T-helper 17 cell (primary cell): ENCODE results near the gene JAKMIP1. TPM values are rescaled to one million over a fixed set of nuclear protein-coding genes. Genes with fewer than 3 reads are reported as not detected.

ENCODE experiments used
- ATAC-seq: fragments of 150-1000 bp; cut with Tn5 transposase; 2 replicates; pipeline ENCODE4 v1.10.0; 2021; ENCODE audit warnings: mild to moderate bottlenecking, moderate library complexity
- DNase-seq, 3 donors: peaks; one replicate each; pipeline versions ENCODE4 v3.0.0 to v3.0.0-alpha.2; 2020 to 2021
- H3K9me3 ChIP-seq: one replicate; pipeline ENCODE4 v1.7.0; 2013; ENCODE audit warnings: low read length, mild to moderate bottlenecking; ENCODE audit not compliant: control insufficient read depth, poor library complexity, severe bottlenecking
- H3K27ac Mint-ChIP-seq: one replicate; pipeline ENCODE4 v1.8.0; 2022; ENCODE audit warnings: mild to moderate bottlenecking, moderate library complexity, mixed read lengths
- H3K27me3 Mint-ChIP-seq: one replicate; pipeline ENCODE4 v1.8.0; 2022; ENCODE audit warnings: mixed read lengths
- H3K36me3 Mint-ChIP-seq: one replicate; pipeline ENCODE4 v1.8.0; 2022; ENCODE audit warnings: low read depth, mixed read lengths
- H3K4me1 Mint-ChIP-seq: one replicate; pipeline ENCODE4 v1.8.0; 2022; ENCODE audit warnings: mild to moderate bottlenecking, mixed read lengths
- H3K4me3 Mint-ChIP-seq: one replicate; pipeline ENCODE4 v1.8.0; 2022; ENCODE audit warnings: mild to moderate bottlenecking, moderate library complexity, mixed read lengths
- total RNA-seq, 4 donors: library from RNA in 2 of 4; stranded (reverse) in 2 of 4; gene quantifications; one replicate each; pipeline ENCODE4 v1.2.3 and lab custom pipeline; 2022 to 2026

The JAKMIP1 gene
- total RNA-seq, 2 donors from 2014 or later: 8.5 to 16.8 TPM

DNA sequence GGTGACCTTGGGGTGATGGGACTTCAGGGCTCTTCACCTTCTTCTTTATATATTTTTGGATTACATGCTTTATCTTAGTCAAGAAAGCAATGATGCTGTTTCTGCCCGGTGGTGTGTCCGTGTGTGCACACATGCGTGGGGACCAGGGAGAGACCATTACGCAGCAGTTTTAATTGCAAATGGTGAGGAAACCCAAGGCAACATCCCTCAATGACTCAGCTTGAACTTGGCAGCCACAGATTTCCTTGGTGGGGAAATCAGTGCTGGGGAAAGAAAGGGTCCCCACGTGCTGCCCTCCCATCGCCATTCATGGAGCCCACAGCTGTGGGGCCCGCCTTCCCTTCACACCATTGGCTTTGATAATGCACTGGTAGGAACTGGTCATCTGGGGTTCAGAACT, 136.0 kb downstream of the JAKMIP1 start:
- peaks cover 7% of the 10 kb centered on the region for H3K9me3 ChIP-seq
- H3K27ac Mint-ChIP-seq: no peak overlapping the region
- H3K27me3 Mint-ChIP-seq: no peaks in the 10 kb centered on the region
- ATAC-seq: no peak
- no peak overlapping the region for H3K4me3 Mint-ChIP-seq
- DNase-seq: no peak
- no peaks in the 10 kb centered on the region for H3K4me1 Mint-ChIP-seq
- peaks cover 8% of the 10 kb centered on the region for H3K36me3 Mint-ChIP-seq

DNA sequence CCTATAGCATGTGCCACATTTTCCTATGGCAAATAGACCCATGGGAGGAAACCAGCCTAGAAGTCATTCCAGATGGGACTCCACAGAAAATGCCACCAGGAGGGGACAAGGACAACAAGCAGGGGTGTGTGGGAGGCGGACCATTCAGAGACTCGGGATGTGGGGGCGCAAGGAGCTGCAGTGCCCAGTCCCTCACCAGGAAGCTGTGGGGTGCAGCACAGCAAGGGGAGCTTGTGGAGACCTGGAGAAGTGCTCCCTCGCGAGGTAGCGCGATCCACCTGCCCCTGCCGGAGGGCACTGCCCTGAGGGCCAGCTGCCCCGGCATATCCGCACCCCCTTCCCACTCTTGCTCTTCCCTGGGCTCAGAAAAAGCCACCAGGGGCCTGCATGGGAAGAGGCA, 136.7 kb downstream of the JAKMIP1 start:
- Mint-ChIP-seq H3K36me3 (peaks cover 8% of the 10 kb centered on the region), H3K27ac (no peak overlapping the region), H3K27me3 (no peaks in the 10 kb centered on the region), H3K4me3 (no peak overlapping the region), H3K4me1 (no peaks in the 10 kb centered on the region)
- ATAC-seq (no peak), DNase-seq (no peak)
- peaks cover 11% of the 10 kb centered on the region for H3K9me3 ChIP-seq

DNA sequence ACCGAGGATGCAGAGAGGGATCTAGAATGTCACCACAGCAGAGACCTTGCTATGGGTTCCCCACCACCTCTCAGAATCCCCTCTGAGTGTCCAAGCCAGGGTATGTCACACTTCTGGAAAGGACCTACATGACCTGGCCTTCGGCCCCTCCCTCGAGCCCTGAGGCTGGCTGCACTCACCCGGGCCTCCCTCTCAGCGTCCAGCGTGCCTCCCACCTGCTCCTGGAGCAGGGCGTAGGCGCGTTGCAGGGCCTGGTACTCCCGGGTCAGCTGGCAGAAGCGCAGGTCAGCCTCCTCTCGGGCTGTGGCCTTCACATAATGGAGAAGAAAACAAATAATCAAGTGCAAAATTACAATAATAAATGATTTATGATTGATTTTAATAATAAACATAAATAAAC, 138.2 kb downstream of the JAKMIP1 start:
- H3K4me3 Mint-ChIP-seq: no peak overlapping the region
- no peak overlapping the region for H3K27ac Mint-ChIP-seq
- peaks cover 12% of the 10 kb centered on the region for H3K9me3 ChIP-seq
- no peaks in the 10 kb centered on the region for H3K4me1 Mint-ChIP-seq
- DNase-seq (no peak), ATAC-seq (no peak)
- no peaks in the 10 kb centered on the region for H3K27me3 Mint-ChIP-seq
- peaks cover 8% of the 10 kb centered on the region for H3K36me3 Mint-ChIP-seq

DNA sequence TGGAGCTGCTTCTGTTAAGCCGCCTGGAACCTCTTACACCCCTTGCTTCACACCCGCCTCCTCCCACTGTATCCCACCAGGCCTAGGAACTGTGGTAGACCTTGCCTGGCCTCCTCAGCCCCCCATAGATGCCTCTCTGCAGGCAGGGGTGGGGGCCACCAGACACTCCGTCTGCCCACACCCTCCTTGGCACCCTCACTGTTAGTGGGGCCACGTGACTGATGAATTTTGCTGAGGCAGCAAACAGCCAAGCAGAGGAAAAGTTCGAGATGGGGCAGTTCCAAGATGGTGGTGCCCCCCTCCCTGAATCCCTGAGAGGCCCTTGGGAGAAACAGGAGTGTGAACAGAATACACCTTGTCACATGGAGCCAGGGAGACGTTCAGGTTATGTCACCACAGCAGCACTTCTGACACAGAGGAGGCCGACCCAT, 141.0 kb downstream of the JAKMIP1 start:
- peaks cover 12% of the 10 kb centered on the region for H3K9me3 ChIP-seq
- no peak for ATAC-seq
- Mint-ChIP-seq H3K4me1 (no peaks in the 10 kb centered on the region), H3K27ac (no peak overlapping the region), H3K27me3 (no peaks in the 10 kb centered on the region), H3K36me3 (peaks cover 3% of the 10 kb centered on the region), H3K4me3 (no peak overlapping the region)
- DNase-seq: no peak

DNA sequence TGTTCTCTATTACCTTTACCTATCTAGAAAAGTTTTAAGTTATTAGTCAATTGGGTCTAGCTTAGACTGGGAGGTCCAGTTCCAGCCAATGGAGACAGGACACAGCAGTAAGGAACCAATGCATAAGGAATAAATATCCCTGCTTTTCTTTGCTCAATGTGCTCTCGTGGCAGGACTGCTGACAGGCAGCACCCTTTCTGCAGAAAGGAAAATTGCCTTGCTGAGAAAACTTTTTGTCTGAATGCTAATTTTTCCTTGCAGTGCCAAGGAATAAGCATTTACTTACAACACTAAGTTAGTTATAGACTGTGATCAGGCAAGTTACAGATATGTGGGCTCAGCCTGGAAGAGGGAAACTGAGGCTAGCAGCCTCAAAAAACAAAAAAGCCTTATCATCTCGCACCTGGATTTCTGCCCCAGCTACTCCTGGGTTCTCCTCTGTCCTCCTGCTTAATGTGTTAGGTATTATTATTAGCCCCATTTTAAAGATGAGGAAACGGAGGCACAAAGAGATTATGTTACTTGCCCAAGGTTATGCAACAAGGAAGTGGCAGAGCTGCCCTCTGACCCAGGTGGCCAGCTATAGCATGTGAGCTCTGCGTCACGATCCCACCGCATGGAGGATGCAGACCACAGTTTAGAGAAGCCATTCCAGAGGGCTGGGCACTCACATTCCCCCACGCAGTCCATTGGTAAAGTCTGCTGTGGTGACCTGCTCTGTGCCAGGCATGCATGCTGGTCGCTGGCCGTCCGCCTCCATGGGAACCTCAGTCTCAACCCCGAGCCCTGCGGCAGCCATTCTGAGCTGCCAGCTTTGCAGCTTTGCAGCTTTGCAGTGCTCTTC, 141.6 kb downstream of the JAKMIP1 start:
- Mint-ChIP-seq H3K27me3 (no peaks in the 10 kb centered on the region), H3K4me1 (peaks cover 2% of the 10 kb centered on the region), H3K27ac (no peak overlapping the region), H3K36me3 (peaks cover 3% of the 10 kb centered on the region), H3K4me3 (no peak overlapping the region)
- ATAC-seq (no peak), DNase-seq (no peak)
- peaks cover 12% of the 10 kb centered on the region for H3K9me3 ChIP-seq

DNA sequence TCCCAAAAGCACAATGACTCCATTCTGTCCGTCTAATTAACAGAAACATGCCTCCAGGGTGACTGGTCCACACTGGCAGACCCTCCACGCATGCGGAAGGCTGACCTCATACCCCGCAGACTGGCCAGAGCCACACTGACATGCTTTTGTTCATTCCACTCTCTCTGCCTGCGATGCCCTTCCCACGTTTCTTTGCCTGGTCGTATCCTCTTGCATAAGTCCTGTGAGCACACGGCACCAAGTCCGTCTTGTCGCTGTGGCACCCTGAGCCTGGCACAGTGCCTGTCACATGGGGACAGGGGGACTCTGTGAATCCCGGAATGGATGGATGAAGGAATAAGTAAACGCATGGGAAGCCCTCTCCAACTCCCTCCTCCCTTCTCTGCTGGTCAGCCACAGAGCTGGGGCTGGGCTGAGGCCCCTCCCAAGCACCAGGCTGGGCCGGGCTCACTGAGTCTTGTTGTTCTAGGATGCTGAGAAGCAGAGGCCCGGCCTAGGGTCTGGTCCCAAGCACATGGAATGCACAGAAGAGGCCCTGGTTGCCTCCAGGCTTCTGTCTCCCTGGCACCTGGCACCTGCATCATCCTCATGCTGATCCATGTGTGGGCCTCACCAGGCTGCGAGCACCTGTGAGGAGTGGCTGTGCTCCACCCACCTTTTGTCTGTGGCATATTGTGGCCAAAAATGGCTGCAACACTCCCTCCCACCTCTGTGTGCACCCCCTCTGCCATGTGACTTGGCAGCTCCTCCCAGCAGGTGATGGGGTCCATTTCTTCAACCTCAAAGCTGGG, 143.2 kb downstream of the JAKMIP1 start:
- Mint-ChIP-seq H3K4me3 (no peak overlapping the region), H3K36me3 (no peaks in the 10 kb centered on the region), H3K4me1 (peaks cover 2% of the 10 kb centered on the region), H3K27ac (no peak overlapping the region), H3K27me3 (no peaks in the 10 kb centered on the region)
- DNase-seq (no peak), ATAC-seq (no peak)
- peaks cover 12% of the 10 kb centered on the region for H3K9me3 ChIP-seq

DNA sequence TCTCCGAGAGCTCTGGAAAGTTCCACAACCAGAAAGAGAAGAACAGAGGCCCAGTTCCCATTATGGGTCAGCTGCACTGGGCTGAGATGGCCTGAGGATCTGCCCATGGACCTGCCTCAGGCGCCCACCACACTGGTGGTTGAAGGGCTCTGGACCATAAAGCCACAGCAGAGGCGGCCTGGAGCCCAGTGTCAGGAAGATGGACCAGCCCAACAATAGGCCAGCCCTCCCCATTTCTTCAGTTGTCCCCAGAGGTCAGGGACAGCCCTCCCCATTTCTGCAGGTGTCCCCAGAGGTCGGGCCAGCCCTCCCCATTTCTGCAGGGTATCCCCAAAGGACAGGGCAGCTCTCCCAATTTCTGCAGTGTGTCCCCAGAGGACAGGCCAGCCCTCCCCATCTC, 144.9 kb downstream of the JAKMIP1 start:
- ATAC-seq (no peak), DNase-seq (no peak)
- Mint-ChIP-seq H3K27me3 (no peaks in the 10 kb centered on the region), H3K4me1 (peaks cover 2% of the 10 kb centered on the region), H3K36me3 (no peaks in the 10 kb centered on the region), H3K4me3 (no peak overlapping the region), H3K27ac (no peak overlapping the region)
- peaks cover 12% of the 10 kb centered on the region for H3K9me3 ChIP-seq

DNA sequence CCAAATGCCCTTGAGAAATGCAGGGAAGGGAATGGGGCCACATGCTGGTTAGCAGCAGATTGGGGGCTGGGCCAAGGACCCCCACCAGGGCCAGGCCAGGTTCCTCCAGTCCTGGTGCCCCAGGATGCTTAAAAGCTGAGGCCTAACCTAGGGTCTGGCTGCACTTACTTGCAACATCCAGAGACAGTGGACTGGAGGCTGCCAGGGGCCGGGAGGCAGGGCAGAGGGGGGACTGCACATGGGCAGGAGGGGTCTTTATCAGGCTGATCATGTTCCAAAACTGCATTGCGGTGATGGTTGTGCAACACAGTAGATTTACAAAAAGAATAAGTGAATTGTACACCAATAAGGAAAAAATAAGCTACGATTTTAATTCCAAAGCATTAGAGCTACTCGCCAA, 145.3 kb downstream of the JAKMIP1 start:
- no peak overlapping the region for H3K27ac Mint-ChIP-seq
- no peak overlapping the region for H3K4me3 Mint-ChIP-seq
- H3K27me3 Mint-ChIP-seq: no peaks in the 10 kb centered on the region
- peaks cover 2% of the 10 kb centered on the region for H3K4me1 Mint-ChIP-seq
- ATAC-seq (no peak), DNase-seq (no peak)
- peaks cover 10% of the 10 kb centered on the region for H3K9me3 ChIP-seq
- no peaks in the 10 kb centered on the region for H3K36me3 Mint-ChIP-seq

DNA sequence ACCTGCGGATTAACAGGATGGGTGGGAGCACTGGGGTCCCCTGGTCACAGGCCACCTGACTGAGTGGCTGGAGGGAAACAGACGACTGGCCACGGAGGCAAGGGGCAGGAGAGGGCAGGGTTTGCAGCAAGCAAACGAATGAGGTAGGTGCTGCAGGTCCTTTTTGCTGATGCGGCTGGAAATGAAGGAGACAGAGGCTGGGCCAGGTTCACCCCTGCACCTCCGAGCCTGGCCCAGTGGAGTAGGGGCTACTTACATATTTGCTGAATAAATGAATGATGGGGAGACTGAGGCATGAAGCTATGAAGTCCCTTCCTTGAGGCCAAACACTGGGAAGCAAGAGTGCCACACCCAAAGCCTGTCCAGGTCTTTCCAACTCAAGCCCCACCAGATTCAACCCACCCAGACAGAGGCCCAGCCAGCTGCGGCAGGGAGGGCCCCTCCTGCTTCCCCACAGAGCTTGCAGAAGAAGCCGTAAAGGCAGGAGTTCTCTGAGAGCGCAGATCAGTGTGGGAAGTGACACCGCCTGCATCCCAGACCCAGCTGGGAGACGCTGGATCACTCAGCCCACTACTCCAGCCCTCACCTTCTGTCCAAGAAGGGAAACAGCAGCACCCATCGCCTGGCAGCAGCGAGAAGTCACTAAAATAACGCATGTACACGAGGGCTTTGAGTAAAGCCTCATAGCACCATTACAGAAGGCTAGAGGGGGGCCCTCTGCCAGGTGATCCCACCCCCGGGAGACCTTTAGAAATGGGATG, 146.0 kb downstream of the JAKMIP1 start:
- ATAC-seq: no peak
- H3K9me3 ChIP-seq: peaks cover 5% of the 10 kb centered on the region

DNA sequence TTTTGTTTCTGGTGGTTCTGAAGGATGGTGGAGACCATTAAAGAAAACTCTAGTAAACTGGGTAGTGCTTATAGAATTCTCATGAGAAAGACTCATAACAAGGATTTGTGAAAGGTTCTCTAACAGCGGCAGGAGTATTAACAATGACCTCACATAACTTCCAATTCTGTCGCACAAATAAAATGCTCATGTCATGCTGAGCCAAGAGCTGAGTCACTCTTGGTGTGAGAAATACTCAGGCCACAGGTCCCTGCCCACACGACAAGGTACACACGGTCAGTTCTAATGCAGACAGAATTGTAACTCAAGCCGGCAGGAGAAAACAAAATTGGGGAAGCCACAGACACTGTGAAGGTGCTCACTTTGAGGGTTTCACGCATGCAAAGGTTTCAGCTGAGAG, 147.7 kb downstream of the JAKMIP1 start:
- no peaks in the 10 kb centered on the region for H3K27me3 Mint-ChIP-seq
- no peak for ATAC-seq
- no peak for DNase-seq
- H3K4me3 Mint-ChIP-seq: no peak overlapping the region
- peaks cover 4% of the 10 kb centered on the region for H3K4me1 Mint-ChIP-seq
- H3K36me3 Mint-ChIP-seq: no peaks in the 10 kb centered on the region
- no peak overlapping the region for H3K27ac Mint-ChIP-seq
- no peaks in the 10 kb centered on the region for H3K9me3 ChIP-seq

More for the DNA sequence above, 146.0 kb downstream of the JAKMIP1 start:
- H3K27ac Mint-ChIP-seq: no peak overlapping the region
- peaks cover 2% of the 10 kb centered on the region for H3K4me1 Mint-ChIP-seq
- H3K36me3 Mint-ChIP-seq: no peaks in the 10 kb centered on the region
- no peak overlapping the region for H3K4me3 Mint-ChIP-seq
- no peaks in the 10 kb centered on the region for H3K27me3 Mint-ChIP-seq
- DNase-seq: no peak

DNA sequence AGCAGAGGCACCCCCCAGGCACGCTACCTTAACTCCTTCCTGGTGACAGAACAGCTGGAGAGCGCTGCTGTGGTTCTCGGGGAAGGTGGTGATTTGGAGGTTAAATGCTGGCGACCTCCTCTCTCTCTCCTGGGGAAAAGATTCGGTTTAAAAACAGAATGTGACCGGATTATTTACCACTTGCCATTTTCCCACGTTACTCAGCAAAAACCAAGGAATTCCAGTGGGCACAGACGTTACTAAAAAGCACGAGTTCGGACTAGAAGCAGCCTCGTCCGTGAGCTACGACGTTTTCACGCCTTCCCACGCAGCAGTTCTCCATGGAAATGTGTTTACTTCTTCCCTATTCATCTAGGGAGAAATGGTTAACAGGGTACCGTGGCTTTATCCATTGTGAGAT, 149.8 kb downstream of the JAKMIP1 start:
- H3K36me3 Mint-ChIP-seq: no peaks in the 10 kb centered on the region
- H3K27me3 Mint-ChIP-seq: no peaks in the 10 kb centered on the region
- H3K4me3 Mint-ChIP-seq: no peak overlapping the region
- H3K4me1 Mint-ChIP-seq: peaks cover 4% of the 10 kb centered on the region
- no peak for ATAC-seq
- DNase-seq: no peak
- H3K27ac Mint-ChIP-seq: no peak overlapping the region
- no peaks in the 10 kb centered on the region for H3K9me3 ChIP-seq

DNA sequence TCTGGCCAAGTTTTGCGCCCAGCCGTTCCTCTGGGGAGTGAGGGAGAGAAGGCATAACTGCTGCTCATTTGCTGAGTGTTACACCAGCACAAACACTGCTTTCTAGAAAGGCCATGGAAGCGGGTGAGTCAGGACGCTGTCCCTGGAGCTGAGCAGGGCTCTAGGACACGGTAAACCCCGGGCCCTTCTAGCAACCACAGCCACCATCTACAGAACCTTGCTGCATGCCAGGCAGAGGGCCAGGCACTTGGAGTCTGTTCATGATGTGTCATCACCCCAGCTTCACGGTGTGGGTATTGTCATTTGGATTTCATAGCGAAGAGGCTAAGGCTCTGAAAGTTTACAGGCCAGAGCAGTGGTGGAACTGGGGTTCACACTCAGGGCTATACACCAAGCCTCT, 150.4 kb downstream of the JAKMIP1 start:
- peaks cover 4% of the 10 kb centered on the region for H3K4me1 Mint-ChIP-seq
- no peaks in the 10 kb centered on the region for H3K9me3 ChIP-seq
- DNase-seq (no peak), ATAC-seq (no peak)
- no peak overlapping the region for H3K27ac Mint-ChIP-seq
- H3K4me3 Mint-ChIP-seq: no peak overlapping the region
- peaks cover 5% of the 10 kb centered on the region for H3K27me3 Mint-ChIP-seq
- H3K36me3 Mint-ChIP-seq: peaks cover 2% of the 10 kb centered on the region

DNA sequence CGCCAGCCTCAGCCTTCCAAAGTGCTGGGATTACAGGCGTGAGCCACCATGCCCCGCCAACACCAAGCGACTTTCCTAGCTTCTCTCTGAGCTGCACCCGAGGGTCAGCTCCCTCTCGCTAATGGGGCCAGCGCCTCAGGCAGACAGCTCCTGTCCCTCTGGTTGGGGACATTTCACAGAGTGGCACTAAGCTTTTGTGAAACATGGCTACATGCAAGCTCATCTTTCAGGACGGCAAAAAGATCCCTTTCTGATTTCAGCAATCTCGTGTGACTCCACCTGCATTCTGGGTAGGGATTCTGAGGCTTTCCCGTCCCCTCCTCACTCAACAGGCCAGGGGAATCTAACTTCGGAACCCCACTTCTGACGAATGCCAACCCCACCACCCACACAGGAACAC, 151.1 kb downstream of the JAKMIP1 start:
- Mint-ChIP-seq H3K36me3 (peaks cover 2% of the 10 kb centered on the region), H3K27me3 (peaks cover 9% of the 10 kb centered on the region), H3K4me3 (no peak overlapping the region), H3K27ac (peak overlapping the region; percentile 57), H3K4me1 (peaks cover 4% of the 10 kb centered on the region)
- no peak for DNase-seq
- no peaks in the 10 kb centered on the region for H3K9me3 ChIP-seq
- ATAC-seq: no peak
